Stimulated activated CD4-positive, alpha-beta T cell treated with anti-CD3 and anti-CD28 coated beads, Interleukin-15, amount 100 ng/mL, for 1 hour (primary cell): Measurements from ENCODE around the gene RAD51B.
"Not testable (repeated sequence)": the region's sequence is repeated elsewhere in the genome, so short reads cannot be mapped to it uniquely, and the experiment has no call there.

Experiments used
- DNase-seq, 2 donors: peaks; one replicate each; pipeline ENCODE4 v3.0.0-alpha.2; 2020; ENCODE audit warnings: low read depth in 1 of 2, low spot score in 1 of 2

RAD51B gene

DNA sequence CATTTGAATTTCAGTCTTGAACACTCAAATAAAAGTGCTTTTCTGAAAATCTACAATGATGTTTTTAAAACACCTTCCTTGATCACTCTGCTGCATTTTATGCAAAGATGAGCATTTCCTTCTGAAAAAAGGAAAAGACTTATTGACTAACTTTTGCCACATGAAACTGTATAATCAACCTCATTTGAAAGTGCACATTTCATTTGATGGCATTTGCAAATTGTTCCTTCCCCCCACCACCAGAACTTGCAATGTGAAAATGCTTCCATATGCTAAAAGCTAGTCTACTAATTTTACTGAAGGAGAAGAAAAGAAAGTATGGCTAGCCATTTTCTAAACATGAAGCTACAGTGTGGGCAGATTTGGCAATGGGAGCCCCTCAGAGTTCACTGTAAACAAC lies 159.2 kb downstream of the RAD51B start:
- DNase-seq, result no peak

DNA sequence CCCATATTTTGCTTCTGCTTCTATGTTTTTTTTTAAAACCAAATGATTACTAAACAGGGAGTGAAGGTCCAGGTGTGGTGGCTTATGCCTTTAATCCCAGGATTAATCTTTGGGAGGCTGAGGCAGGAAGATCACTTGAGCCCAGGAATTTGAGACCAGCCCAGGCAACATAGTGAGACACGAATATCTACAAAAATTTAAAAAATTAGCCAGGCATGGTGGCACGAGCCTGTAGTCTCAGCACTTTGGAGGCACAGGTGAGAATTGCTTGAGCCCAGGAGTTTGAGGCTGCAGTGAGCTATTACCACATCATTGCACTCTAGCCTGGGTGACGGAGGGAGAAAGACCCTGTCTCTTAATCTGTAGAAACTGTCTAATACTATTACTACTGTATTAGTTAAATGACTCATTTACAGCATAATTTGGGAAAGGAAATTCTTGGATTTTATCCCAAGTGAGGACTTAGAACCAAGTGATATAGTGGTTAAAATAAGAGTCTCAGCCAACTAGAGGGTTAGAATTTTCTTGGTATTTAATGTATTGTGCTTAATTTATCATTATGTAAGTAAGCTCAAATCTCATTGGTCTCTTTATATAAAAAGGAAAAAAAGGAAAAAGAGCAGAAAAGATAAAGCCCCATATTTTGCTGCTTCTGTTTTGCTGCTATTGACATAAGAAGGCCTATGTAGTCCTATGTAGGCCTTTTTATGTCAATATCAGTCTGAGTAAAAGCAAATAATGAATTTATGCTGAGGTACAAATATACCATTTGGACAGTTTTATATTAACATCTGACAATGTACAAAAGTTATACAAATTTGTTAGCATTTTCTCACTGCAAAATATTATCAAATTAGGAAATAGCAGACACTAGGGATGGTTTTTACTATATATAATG lies 163.4 kb downstream of the RAD51B start:
- DNase-seq, result no peak

DNA sequence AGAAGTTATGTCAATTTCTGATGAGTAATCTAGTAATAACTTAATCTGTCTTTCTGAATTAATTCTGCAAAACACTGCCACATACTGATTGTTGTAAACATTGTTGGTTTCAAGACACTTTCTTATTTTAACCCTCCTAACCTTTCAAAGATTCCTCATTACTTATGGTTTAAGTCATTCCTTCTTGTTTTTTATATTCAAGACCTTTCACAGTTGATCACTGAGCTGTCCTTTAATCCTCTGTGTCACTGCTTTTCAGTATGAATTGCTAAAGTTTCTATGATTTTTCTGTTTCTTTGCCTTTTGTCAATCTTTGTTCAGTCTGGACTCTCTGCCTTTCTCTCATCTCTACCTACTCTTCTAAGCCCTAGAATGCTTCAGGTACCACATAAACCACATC lies 164.7 kb downstream of the RAD51B start:
- DNase-seq, result no peak

DNA sequence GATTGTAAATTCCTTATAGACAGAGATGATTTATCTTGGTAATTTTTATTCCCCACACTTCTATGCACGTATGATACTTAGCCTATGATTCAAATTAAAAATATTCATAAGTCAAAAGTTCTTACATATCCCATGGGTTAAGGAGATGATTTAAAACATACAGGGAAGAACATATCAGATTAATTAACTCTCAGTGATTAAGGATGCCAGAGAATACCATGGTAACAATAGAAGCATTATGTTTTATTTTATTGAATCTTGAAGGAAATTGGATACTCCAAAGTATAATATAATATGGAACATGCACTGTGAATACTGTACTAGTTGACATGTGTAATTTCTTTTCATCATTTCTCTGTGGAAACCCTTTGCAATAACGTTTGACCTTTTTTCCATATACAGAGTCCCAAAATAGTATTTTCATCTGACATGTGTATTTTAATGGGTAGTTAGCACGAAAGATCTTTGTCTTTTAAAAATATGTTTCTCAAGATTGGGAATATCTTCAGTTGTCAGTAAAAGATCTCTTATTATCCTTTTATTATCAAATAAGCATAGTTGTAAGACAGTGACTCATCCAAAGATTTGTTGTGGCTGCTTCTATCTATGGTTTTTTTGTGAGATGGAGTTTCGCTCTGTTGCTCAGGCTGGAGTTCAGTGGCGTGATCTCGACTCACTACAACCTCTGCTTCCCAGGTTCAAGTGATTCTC lies 166.7 kb downstream of the RAD51B start:
- DNase-seq, result no peak

DNA sequence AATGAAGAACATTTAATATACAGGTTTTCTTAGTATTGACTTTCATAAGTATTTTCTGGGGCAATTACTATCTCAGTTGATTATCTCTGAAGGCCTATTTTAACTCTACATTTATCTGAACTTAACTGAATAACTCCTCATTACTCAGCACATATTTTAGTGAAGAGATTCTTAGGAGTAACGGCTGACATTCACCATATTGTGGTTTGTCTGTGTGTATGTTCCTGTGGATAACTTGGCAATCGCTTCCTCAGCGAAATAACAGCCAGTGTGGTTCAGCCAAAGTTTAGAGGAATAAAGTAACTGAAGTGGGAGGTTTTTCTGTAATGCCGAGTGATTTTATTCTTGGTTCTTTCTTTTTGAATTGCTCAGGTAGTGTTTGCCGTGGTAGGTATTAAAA lies 168.0 kb downstream of the RAD51B start:
- no peak for DNase-seq

DNA sequence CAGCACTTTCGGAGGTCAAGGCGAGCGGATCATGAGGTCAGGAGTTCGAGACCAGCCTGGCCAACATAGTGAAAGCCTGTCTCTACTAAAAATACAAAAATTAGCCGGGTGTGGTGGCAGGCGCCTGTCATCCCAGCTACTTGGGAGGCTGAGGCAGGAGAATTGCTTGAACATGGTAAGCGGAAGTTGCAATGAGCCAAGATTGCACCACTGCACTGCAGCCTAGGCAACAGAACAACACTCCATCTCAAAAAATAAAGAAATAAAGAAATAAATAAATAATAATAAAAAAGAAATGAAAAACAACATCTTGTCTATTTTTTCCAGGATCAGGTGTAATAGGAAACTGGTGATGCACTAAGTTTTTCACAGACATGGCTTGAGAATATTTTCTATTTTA lies 168.6 kb downstream of the RAD51B start:
- not testable (repeated sequence) for DNase-seq

DNA sequence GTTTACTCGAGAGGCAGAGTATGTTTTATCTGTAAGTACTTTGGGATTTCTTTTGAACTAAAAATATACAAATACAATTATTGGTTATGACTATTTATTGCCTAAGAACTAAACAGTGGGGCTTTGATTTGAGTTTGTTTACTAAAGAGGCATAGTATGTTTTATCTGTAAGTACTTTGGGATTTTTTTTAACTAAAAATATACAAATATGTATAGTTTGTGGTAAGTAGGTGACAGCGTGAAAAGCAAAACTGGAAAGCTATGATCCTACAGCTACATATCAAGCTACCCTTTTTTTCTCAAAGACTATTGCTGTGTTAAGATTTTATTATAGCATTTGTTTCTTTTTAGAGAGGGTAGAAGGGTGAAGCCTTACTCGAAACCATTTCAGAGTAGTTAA lies 171.0 kb downstream of the RAD51B start:
- DNase-seq, result no peak

DNA sequence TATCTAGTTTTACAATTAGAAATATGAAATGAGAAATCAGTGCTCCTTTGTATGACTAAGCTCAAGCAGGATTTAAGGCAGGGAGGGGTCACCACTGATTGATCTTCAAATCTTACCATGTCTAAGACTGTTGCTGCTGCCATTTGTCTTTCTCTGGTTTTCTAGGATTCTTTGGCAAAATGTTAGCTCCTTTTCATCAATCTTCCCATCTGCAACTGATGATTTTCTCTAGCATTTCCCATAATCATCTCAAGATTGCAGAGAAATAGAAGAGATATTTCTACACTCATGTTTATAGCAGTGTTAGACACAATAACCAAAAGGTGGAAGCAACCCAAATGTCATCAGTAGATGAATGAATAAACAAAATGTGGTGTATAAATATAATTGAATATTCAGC lies 175.0 kb downstream of the RAD51B start:
- DNase-seq, result no peak

DNA sequence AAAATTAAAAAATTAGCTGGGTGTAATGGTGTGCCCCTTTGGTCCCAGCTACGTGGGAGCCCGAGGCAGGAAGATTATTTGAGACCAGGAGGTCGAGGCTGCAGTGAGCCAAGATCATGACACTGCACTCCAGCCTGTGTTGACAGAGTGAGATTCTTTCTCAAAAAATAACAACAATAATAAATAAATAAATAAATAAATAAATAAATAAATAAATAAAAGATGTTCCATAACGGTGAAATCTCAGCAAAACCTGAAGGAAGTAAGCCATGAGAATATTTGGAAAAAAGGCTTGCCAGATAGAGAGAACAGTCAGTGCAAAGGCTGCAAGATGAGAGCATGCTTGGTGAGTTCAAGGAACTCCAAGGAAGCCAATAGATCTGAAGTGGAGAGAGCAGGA lies 176.7 kb downstream of the RAD51B start:
- DNase-seq, result no peak

DNA sequence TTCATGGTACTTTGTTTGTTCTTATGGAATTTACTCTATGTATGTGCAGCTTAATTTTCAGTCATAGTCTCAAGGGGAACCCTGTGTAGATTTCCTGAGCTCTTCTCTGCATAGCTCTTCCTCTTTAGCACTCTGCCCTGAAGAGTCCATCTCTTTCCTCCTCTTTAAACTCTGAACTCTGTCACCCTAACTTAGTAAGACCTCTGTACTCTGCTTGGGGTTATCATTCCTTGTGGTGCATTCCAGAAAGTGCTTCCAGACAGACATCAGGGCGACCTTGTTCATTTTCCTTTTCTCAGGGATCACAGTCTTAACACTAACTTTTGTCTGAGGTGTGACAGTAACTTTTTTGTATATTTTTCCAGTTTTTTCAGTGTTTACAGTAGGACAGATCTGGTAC lies 179.3 kb downstream of the RAD51B start:
- DNase-seq, result no peak

DNA sequence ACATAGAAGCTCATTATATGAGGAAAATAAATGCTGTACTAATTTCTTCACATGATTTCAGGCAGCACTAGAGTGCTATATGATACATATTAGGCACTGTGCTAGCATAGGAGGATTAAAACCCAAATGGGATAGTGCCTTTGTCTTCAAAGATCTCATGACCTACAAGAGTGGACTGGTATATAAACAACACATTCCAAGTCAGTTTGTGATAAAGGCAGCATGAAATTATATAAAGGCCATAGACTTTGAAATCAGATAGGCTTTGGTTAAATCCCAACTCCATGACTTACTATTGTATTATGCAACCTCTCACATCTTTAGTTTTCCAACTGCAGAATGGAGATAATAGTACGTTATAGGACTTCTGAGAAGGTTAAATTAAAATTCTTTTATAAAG lies 179.7 kb downstream of the RAD51B start:
- no peak for DNase-seq

DNA sequence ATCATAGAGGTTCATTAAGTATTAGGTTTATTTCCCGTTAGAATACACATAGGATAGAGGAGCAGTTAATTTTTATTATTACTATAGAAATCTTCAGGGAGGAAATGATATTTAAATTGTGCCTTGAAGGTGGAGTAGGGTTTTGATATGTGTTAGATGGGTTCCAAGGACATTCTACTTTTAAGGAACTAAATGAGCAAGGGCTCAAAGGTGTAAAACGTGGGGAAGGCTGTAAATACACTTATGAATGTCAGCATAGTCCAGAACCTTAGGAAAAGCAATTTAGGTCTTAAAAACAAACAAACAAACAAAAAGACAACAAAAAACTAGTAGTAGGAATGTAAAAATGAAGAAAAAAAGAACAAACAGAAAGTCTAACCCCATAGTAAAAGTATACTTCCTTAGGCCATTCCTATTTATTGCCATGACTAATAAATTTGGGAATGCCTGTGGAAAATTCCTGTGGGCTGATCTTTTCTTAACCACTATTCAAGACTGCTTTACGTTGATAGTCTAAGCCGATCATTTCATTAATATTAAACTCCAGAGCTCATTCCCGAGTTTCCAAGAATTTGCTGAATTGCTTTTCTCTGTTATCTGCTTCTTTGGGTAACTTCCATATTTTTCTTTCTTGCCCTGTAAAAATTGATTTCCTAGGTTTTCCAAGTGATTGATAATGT lies 180.3 kb downstream of the RAD51B start:
- no peak for DNase-seq

DNA sequence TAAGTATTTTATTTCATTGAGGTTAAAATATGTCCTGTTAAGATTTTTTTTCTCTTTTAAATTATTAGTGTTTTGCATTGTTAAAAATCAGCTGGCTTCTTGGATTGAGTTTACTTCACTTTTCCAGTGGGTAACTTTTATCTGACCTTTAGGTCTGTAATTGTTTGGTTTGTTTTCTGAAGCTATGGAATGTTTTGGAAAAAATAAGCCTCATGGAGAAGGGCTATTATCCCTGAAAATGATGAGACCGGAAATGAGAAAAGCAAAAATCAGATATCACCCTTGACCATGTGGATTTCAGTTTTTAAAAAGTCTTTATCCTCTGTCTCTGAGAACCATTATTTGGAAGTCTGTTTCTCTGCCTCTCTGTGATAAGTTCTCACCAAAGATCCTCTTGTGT lies 180.9 kb downstream of the RAD51B start:
- no peak for DNase-seq

DNA sequence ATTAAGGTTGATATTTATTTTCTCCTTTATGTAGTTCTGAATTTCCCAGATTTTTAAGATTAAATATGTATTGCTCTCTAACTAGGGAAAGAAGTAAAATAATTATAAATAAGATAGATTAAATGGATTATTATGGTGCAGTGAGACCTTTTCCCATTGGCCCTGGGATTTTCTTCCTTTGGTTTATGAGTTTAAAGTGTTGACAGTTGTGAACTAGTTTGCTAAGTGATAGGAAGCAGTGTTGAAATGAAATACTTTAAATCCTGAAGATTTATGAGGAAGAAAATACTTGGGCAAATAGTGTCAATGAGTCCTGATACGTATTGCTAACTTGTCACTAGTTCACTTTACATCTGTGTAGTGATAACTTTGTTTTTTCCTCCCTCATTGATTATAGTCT lies 188.9 kb downstream of the RAD51B start:
- DNase-seq, result no peak

DNA sequence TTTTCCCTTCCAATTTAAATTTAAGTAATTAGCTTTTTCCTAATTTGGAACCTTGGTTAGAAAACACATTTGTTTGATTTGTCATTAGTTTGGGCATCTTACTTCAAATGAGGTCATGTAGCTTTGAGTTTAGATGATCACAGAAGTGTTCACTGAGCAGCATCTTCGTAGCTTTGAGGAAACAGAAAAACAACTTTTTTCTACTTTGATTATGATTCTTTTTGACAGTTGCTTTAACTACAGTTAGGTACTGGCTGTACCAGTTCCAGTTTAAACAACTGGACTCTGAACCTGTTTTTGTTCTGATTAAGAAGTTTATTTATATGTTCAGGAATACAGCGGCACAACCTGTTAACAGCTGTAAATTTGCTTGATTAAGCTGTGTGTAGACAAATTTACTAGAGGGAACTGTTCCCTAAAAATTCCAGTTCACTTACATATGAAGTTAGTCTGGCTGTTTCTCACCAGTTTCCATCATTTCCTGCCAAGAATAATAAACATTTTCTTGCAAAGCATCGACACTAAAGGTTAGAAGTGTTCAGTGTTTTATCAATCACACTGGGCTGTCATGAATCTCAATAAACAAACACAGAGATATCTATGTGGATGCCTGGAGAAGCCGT lies 191.9 kb downstream of the RAD51B start:
- no peak for DNase-seq

DNA sequence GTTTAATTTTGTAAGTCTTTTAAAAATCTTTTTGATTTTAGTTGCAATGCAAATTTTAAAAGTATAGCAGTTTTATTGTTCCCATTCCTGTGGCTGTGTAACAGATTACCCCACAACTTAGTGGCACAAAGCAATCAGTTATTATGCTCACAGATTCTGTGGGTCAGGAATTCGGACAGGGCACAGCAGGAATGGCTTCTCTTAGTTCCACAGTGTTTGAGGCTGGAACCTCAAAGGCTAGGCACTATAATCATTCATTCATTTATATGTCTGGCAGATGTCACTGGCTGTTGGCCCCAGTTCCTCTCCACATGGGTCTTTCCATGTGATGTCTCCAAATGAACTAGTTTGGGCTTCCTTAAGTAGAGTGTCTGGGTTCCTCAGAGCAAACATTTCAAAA lies 193.3 kb downstream of the RAD51B start:
- no peak for DNase-seq

DNA sequence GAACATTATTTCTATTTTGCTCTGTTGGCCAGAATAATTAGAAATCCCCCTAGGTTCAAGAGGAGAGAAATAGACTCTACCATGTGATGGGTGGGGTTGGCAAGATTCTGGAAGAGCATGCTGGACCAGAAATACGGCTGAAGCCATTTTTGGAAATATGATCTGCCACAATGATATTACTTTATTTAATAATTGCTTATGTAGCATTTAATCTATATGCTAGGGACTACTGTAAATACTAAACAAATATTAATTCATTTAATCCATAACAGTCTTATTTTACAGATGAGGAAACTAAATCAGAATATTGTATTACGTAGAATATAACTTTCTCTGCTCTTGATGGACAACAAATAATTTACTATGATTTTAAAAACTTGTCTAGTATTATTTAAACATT lies 193.7 kb downstream of the RAD51B start:
- DNase-seq, result no peak

DNA sequence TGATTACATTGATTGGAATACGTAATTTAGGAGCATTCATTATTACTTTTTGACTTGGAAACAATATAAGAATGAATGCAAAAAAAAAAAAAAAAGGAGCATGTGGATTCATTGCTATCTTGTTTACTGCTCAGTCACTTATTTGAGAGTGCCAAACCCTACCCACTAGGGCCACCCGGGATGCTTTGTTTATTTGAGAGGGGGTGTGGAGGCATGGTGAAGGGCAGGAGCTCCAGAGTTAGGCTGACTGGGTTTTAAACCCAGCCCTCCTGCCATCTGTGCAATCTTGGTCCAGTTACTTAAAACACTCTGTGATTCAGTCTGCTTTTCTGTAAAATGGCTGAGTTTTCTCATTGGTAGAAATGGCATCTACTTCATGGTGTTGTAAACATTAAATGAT lies 195.2 kb downstream of the RAD51B start:
- no peak for DNase-seq

DNA sequence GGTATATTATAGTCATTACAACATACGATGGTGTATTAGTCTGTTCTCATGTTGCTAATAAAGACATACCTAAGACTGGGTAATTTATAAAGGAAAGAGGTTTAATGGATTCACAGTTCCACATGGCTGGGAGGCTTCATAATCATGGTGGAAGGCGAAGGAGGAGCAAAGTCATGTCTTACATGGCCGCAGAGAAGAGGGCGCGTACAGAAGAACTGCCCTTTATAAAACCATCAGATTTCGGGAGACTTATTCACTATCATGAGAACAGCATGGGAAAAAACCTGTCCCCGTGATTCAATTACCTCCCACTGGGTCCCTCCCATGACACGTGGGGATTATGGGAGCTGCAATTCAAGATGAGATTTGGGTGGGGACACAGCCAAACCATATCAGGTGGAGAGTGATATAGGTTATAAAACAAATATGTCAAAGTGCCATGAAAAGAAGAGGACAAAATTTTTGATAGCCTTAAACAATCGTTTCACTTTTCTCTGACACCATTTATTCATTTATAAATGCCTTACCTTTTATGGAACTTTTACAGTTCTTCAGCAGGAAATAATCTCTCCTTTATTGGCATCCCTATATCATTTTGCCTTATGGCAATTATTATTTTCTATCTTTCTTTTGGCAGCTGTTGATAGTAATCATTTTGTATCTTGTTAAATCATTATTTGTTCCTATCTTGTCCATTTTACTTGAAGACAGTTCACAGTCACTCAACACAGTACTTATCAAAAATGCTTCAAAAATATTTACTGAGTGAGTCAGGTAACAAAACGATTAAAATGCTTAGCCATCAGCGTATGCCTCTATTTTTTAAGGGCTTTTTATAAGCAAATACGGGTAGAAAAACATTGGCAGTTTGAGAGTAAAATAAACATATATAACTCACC lies 196.0 kb downstream of the RAD51B start:
- no peak for DNase-seq

DNA sequence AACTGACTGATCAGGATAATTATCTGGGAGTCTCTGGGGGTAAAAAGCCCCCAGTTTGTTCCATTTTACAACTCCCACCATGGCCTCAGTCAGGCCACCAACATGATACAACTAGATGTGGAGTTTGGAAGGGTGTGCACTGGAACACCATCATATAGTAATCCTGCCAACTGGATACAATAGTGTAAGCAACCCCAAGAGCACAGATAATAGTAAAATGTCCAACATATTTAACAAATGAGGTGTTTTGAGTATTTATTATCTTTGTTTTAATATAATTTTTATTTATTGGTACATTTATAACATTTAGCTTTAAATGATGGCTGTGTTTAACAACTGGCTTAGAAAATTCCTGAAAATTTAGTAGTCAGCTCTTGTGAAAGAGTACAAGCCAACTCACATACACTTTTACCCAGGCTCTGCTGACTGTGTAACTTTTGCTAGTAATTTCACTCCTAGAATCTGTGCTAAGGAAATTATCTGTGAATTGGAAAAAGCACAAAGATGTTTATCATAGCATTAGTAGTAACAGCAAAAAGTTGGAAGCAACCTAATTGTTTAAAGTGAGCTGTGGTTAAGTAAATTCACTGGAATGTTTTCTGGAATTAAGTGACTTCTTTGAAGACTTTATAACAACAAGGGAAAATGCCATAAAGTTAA lies 196.8 kb downstream of the RAD51B start:
- DNase-seq, result no peak
